ENCODE results near the gene PRDM16. TPM values are rescaled to one million over a fixed set of nuclear protein-coding genes. Genes with fewer than 3 reads are reported as not detected.

Gene PRDM16
- total and polyA plus RNA-seq, 2 of the 4 experiments (the other 2 are of a cell fraction), result 0.02 TPM; not detected in 1

DNA sequence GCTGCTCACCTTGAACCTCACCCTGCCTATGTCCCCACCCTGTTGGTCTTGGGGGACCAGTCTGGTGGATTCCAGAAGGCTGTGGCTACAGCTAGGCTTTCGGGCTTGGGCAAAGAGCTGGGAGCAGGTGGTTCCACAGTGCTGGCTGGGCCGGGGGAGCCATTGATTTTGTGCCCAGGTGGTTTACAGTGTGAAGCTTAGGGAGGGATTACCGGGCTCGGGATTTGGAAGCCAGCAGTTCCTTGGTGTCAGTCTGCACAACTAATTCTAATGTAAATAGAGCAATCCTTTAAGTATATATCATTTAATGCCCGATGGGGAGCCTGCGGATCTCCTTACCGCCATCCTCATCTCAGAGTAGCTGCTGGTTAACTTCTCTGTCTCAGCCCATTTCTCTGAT is 38.2 kb downstream of the PRDM16 start:
- Histone ChIP-seq H4K5ac (ENCODE audit: low read depth, low read length) (no peak overlapping the region), H3K9me1 (ENCODE audit: insufficient read depth, low read length) (no peaks in the 10 kb centered on the region), H2AK5ac (ENCODE audit: low read depth, low read length) (no peak overlapping the region), H4K91ac (ENCODE audit: insufficient read depth, low read depth, low read length) (no peak overlapping the region), H3K36me3 (ENCODE audit: control insufficient read depth, insufficient read depth, low read length) (no peaks in the 10 kb centered on the region), H3K27me3 (ENCODE audit: control insufficient read depth, insufficient read depth, low read length) (no peaks in the 10 kb centered on the region), H3K4ac (ENCODE audit: low read depth, low read length) (no peak overlapping the region), H3K9me3 (ENCODE audit: control insufficient read depth, insufficient read depth, low read length) (peaks cover 9% of the 10 kb centered on the region), H3K4me1 (ENCODE audit: control insufficient read depth, insufficient read depth, low read length) (no peaks in the 10 kb centered on the region), H2BK20ac (ENCODE audit: low read depth, low read length) (no peak overlapping the region), H2BK120ac (ENCODE audit: low read depth, low read length) (no peak overlapping the region), H2BK5ac (ENCODE audit: low read depth, low read length, poor library complexity, severe bottlenecking) (no peak overlapping the region), H3K56ac (ENCODE audit: extremely low read depth, insufficient read depth, low read length) (no peak overlapping the region), H3K4me3 (ENCODE audit: insufficient read depth, low read depth, low read length) (no peak overlapping the region), H3K79me1 (ENCODE audit: low read depth in 1 of 2, low read length in 2 of 2) (no peaks in the 10 kb centered on the region), H2AK9ac (replicated peaks; ENCODE audit: low read depth, low read length, poor library complexity) (no peak overlapping the region), H3K14ac (replicated peaks; ENCODE audit: low read depth, low read length) (no peak overlapping the region), H4K8ac (ENCODE audit: low read depth in 2 of 2, low read length in 2 of 2) (no peak overlapping the region), H3K18ac (ENCODE audit: low read depth, low read length) (no peak overlapping the region), H3K23ac (ENCODE audit: low read depth, low read length) (no peak overlapping the region), H2BK15ac (ENCODE audit: low read depth, low read length) (no peak overlapping the region), H3K4me2 (ENCODE audit: low read depth, low read length) (no peak overlapping the region), H2AFZ (replicated peaks; ENCODE audit: low read length, poor library complexity) (no peak overlapping the region), H4K20me1 (ENCODE audit: insufficient read depth, low read length) (no peaks in the 10 kb centered on the region), H3K9ac (ENCODE audit: low read depth, low read length) (no peak overlapping the region), H3K27ac (ENCODE audit: insufficient read depth, low read length) (no peak overlapping the region)
- no CpG with 5 or more reads among the region's 7 CpGs for WGBS, 2 experiments (ENCODE audit: extremely low coverage in 2 of 2, insufficient read length in 1 of 2)
- dilution Hi-C loops (cut with HindIII; ENCODE audit: low sequenced_read_pairs, unreplicated experiment), result no loop called here
- in situ Hi-C loops (cut with MboI; ENCODE audit: low sequenced_read_pairs), result no loop called here
- intact Hi-C loops (cut with micrococcal nuclease), result no loop called here
- DNase-seq (no peak), ATAC-seq (ENCODE audit: low read depth) (no peak)
- no TSS peak for BruUV-seq (replicated peaks)
- ChIA-PET POLR2A (ENCODE audit: unreplicated experiment) (no interaction called here), CTCF (no interaction called here)
- TF ChIP-seq MXI1 (IDR thresholded peaks at IDR 0.05; ENCODE audit: borderline replicate concordance, low read depth, low read length), result no peak
- no peak for TF ChIP-seq SMC3 (IDR thresholded peaks at IDR 0.05; ENCODE audit: low read depth, low read length)
- TF ChIP-seq RCOR1 (IDR thresholded peaks at IDR 0.05; ENCODE audit: insufficient replicate concordance, low read length), result no peak
- no peak for TF ChIP-seq RFX5 (IDR thresholded peaks at IDR 0.05; ENCODE audit: low read depth, low read length)
- TF ChIP-seq, protein P1, sequence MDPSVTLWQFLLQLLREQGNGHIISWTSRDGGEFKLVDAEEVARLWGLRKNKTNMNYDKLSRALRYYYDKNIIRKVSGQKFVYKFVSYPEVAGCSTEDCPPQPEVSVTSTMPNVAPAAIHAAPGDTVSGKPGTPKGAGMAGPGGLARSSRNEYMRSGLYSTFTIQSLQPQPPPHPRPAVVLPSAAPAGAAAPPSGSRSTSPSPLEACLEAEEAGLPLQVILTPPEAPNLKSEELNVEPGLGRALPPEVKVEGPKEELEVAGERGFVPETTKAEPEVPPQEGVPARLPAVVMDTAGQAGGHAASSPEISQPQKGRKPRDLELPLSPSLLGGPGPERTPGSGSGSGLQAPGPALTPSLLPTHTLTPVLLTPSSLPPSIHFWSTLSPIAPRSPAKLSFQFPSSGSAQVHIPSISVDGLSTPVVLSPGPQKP (IDR thresholded peaks at IDR 0.05; ENCODE audit: borderline replicate concordance, low read depth, low read length), result no peak
- no peak for TF ChIP-seq MAFK (IDR thresholded peaks at IDR 0.05; ENCODE audit: low read depth, low read length)
- TF ChIP-seq CEBPB (IDR thresholded peaks at IDR 0.05; ENCODE audit: low read depth, low read length), result no peak
- TF ChIP-seq MAZ (IDR thresholded peaks at IDR 0.05; ENCODE audit: borderline replicate concordance, low read depth, low read length), result no peak
- no peak for TF ChIP-seq RAD21 (IDR thresholded peaks at IDR 0.05; ENCODE audit: low read length)
- TF ChIP-seq POLR2A (IDR thresholded peaks at IDR 0.05; ENCODE audit: low read depth, low read length), result no peak
- TF ChIP-seq CHD1 (IDR thresholded peaks at IDR 0.05; ENCODE audit: low read depth, low read length), result no peak
- TF ChIP-seq, protein P2, sequence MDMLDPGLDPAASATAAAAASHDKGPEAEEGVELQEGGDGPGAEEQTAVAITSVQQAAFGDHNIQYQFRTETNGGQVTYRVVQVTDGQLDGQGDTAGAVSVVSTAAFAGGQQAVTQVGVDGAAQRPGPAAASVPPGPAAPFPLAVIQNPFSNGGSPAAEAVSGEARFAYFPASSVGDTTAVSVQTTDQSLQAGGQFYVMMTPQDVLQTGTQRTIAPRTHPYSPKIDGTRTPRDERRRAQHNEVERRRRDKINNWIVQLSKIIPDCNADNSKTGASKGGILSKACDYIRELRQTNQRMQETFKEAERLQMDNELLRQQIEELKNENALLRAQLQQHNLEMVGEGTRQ (IDR thresholded peaks at IDR 0.05; ENCODE audit: low read depth, low read length), result no peak
- no peak for TF ChIP-seq BHLHE40 (IDR thresholded peaks at IDR 0.05; ENCODE audit: low read depth, low read length)
- TF ChIP-seq NFE2L2 (IDR thresholded peaks at IDR 0.05; ENCODE audit: low read depth, low read length), result no peak
- TF ChIP-seq, protein P3, sequence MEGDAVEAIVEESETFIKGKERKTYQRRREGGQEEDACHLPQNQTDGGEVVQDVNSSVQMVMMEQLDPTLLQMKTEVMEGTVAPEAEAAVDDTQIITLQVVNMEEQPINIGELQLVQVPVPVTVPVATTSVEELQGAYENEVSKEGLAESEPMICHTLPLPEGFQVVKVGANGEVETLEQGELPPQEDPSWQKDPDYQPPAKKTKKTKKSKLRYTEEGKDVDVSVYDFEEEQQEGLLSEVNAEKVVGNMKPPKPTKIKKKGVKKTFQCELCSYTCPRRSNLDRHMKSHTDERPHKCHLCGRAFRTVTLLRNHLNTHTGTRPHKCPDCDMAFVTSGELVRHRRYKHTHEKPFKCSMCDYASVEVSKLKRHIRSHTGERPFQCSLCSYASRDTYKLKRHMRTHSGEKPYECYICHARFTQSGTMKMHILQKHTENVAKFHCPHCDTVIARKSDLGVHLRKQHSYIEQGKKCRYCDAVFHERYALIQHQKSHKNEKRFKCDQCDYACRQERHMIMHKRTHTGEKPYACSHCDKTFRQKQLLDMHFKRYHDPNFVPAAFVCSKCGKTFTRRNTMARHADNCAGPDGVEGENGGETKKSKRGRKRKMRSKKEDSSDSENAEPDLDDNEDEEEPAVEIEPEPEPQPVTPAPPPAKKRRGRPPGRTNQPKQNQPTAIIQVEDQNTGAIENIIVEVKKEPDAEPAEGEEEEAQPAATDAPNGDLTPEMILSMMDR (conservative IDR thresholded peaks at IDR 0.05; ENCODE audit: low read depth, low read length), result no peak
- TF ChIP-seq FOS (IDR thresholded peaks at IDR 0.05; ENCODE audit: low read depth, low read length), result no peak
